GM12878 (cell line): ENCODE measurements around the gene ATL2. TPM values are rescaled to one million over a fixed set of nuclear protein-coding genes. Genes with fewer than 3 reads are reported as not detected.

ENCODE experiments used
- ATF2 ChIP-seq: IDR thresholded peaks from 2 replicates; pipeline ENCODE4 v1.6.1; 2012; ENCODE audit warnings: low read length, inconsistent platforms
- CREB1 ChIP-seq: IDR thresholded peaks from 2 replicates; pipeline ENCODE4 v1.6.1; 2012; ENCODE audit warnings: low read depth, mild to moderate bottlenecking, inconsistent platforms
- EP300 ChIP-seq, 2 experiments: fragments of 150-350 bp in 1 of 2; IDR thresholded peaks; 2 replicates each; pipeline ENCODE4 v1.6.1; 2011 to 2012; ENCODE audit warnings: low read depth in 2 of 2, low read length in 2 of 2, borderline replicate concordance in 1 of 2, improper control_type of control experiment in 1 of 2, inconsistent platforms in 1 of 2; ENCODE audit not compliant: control insufficient read depth in 1 of 2
- FOXM1 ChIP-seq: IDR thresholded peaks from 2 replicates; pipeline ENCODE4 v1.6.1; 2012; ENCODE audit warnings: low read depth, mild to moderate bottlenecking, inconsistent platforms, low read length, moderate library complexity
- MEF2A ChIP-seq: IDR thresholded peaks from 2 replicates; pipeline ENCODE4 v1.6.1; 2011; ENCODE audit warnings: low read depth, mild to moderate bottlenecking, low read length, moderate library complexity; ENCODE audit not compliant: insufficient read depth
- NFIC ChIP-seq: IDR thresholded peaks from 2 replicates; pipeline ENCODE4 v1.6.1; 2012; ENCODE audit warnings: low read depth, mild to moderate bottlenecking, inconsistent platforms, low read length, moderate library complexity
- PAX8 ChIP-seq: fragments of 450-650 bp; IDR thresholded peaks from 2 replicates; pipeline ENCODE4 v1.6.1; 2017; ENCODE audit warnings: mild to moderate bottlenecking, moderate library complexity
- RAD21 ChIP-seq: IDR thresholded peaks from 2 replicates; pipeline ENCODE4 v1.6.1; 2011; ENCODE audit warnings: mild to moderate bottlenecking, low read depth, low read length, moderate library complexity; ENCODE audit not compliant: insufficient read depth
- RBBP5 ChIP-seq: fragments of 200-600 bp; sonication (generic); conservative IDR thresholded peaks from 2 replicates; pipeline ENCODE4 v1.6.1; 2016
- SMC3 ChIP-seq: IDR thresholded peaks from 2 replicates; pipeline ENCODE4 v1.6.1; 2011; ENCODE audit warnings: low read length, improper control_type of control experiment, borderline replicate concordance
- SUPT20H ChIP-seq: IDR thresholded peaks from 2 replicates; pipeline ENCODE4 v1.6.1; 2011; ENCODE audit warnings: low read depth, mild to moderate bottlenecking, low read length, moderate library complexity, borderline replicate concordance; ENCODE audit not compliant: control insufficient read depth
- USF1 ChIP-seq: IDR thresholded peaks from 2 replicates; pipeline ENCODE4 v1.6.1; 2011; ENCODE audit warnings: borderline replicate concordance, low read depth, mild to moderate bottlenecking, moderate library complexity, mixed read lengths, low read length; ENCODE audit not compliant: insufficient read depth; ENCODE audit errors: extremely low read length
- ZNF274 ChIP-seq: IDR thresholded peaks from one replicate; pipeline ENCODE4 v1.8.0; 2011; ENCODE audit not compliant: insufficient read length, insufficient read depth
- polyA plus RNA-seq, 11 experiments: library from polyadenylated mRNA; depleted of rRNA in 4 of 11; unstranded in 6 of 11; stranded (reverse) in 5 of 11; fragments of >200 nt; fragmentation: Nextera tagmentation in 4 of 11; fragmentation: Illumina TruSeq in 1 of 11; extraction: Ambion mirVana in 4 of 11; extraction: Trizol in 1 of 11; gene quantifications; 1 replicate in 1 of 11; 2 replicates in 10 of 11; pipeline versions ENCODE4 v1.2.1 to v1.2.3, GENCODE V29; 2011 to 2016; ENCODE audit warnings: inconsistent platforms in 2 of 11, missing spikeins in 2 of 11, low read depth in 1 of 11
- total RNA-seq, 4 experiments: library from RNA; depleted of rRNA in 3 of 4; stranded (reverse); fragments of >200 nt in 3 of 4; fragmentation: Illumina TruSeq in 1 of 4; extraction: Trizol in 1 of 4; gene quantifications; 2 replicates each; pipeline versions ENCODE4 v1.2.1 to v1.2.3, GENCODE V29; 2013 to 2021

Gene ATL2
- total and polyA plus RNA-seq, 10 of the 15 experiments (the other 5 are each of a cell fraction or from before 2014, with no cell fraction given), result 8.6 to 51.5 (median 41.8) TPM

DNA sequence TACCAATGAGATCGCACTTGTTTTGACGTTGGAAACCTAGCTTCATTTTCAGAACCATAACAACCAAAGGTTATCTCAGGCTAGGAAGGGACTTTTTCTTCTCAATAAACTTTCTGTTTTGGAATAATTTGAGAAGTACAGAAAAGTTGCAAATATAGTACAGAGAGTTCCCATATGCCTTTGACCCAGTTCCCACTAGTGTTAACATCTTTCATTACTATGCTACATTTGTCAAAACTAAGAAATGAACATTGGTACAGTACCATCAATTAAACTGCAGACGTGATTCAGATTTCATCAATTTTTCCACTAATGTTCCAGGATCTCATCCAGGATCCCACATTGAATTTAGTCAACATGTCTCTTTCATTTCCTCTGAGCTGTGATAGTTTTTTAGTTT lies 111.6 kb downstream of the ATL2 start (continued):
- TF ChIP-seq PAX8 (no peak), RAD21 (no peak), MEF2A (0 out of 2 replicates have a peak, but pooled peaks have one; percentile 33), EP300 (IDR thresholded peaks at IDR 0.05; ENCODE audit: borderline replicate concordance in 1 of 2, control insufficient read depth in 1 of 2, low read depth in 2 of 2, low read length in 2 of 2) (0 out of 4 replicates have a peak, but pooled peaks of 1 of the 2 experiments have one; percentile 26), NFIC (peak; percentile 39; the same call in 1 of the 2 replicates), ATF2 (0 out of 2 replicates have a peak, but pooled peaks have one; percentile 27), CREB1 (no peak), RBBP5 (no peak), ZNF274 (no peak), FOXM1 (no peak), SUPT20H (no peak), SMC3 (no peak), USF1 (no peak)
